Measurements from ENCODE around the gene MORN2.
"Not testable (repeated sequence)": the region's sequence is repeated elsewhere in the genome, so short reads cannot be mapped to it uniquely, and the experiment has no call there.

The MORN2 gene

DNA sequence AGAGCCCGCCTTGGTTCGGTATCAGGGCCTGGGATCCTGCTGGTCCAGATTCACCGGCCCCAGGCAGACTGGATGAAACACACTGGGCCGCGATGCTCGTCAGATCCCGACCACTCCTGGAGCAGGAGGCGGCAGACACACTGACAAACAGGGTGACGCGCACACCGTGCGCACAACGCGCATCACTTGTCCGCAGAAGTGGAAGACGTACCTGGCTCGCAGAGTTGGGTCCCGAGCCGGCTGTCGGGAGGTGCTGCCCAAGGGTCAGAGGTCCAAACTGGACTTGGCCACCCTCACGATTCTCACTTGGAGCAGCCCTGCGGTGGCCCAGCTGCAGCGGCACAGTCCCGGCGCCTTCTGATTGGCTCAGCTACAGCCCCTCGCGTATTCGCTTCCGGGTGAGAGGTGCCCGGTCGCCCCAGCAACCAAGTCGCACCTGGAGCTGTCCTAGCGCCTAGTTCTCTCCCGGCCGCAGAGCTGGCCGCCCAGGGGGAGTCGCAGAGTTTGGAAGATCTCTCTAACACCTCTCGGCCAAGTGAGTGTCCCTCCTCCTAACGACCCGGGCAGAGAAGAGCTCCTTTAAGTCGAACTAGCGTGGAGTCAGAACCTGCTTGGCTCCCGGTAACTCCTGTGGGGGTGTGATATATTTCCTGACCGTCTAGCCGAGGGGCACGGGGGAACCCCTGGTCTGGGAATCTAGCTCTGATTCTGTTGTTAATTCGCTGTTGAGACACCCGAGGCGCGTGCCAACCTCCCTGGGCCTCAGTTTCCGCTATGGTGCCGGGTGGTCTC lies at the start of gene MORN2, which contains the start of gene DHX57:
MORN2 (plus strand) TSS at position 401 of the 792 bp plus-strand sequence.
DHX57 (minus strand) TSS at position 359 of the 792 bp plus-strand sequence. CDS start 7,529 bp downstream, outside the sequence.
- DNase-seq, result peak; percentile 78

DNA sequence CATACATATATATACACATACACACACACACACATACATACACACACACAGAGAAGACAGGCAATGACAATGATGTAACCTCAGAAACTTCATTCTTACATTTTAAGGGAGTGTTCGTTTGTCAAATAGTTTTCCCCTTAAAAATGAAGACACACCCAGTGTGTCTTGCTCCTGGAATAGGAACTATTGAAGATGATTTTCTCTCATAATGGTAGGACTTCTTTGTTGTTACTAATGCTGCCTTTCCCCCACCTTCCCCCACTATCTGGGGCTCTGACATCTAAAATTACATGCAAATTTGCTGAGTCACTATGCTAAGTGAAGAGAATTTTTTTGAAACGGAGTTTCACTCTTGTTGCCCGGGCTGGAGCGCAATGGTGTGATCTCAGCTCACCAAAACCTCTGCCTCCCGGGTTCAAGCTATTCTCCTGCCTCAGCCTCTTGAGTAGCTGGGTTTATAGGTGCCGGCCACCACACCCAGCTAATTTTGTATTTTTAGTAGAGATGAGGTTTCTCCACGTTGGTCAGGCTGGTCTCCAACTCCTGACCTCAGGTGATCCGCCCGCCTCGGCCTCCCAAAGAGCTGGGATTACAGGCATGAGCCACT lies 48.1 kb upstream of the MORN2 start:
- not testable (repeated sequence) for DNase-seq

DNA sequence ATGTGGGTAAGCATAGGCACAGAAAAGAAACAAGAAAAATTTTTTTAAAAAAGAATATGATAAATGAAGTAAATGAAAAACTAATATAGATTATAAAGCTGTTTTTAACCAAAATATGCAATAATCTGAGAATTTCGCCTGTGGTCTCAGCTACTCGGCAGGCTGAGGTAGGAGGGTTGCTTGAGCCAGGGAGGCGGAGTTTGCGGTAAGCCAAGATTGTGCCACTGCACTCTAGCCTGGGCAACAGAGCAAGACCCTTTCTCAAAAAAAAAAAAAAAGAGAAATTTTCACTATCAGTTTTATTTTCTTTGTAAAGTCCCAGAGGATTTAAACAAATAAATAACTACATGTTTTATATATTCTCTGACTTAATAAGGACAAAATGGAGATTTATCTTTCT lies 47.3 kb upstream of the MORN2 start:
- no peak for DNase-seq

DNA sequence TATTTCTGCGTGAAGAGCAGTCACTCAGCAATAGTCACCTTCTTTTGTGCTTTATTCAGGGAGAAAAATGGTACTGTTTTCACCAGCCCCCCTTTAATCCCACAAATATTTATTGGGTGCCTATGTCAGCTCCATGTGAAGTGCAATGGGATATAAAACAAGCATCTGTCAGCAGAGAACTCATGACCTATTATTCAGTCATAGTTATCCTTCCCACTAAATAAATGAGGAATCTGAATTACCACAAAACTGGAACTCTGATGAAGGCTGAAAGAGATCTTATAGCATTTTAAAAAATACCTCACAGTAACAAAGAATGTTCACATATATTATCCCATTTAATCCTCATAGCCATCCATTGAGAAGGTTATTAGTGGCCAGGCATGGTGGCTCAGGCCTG lies 45.8 kb upstream of the MORN2 start:
- no peak for DNase-seq

DNA sequence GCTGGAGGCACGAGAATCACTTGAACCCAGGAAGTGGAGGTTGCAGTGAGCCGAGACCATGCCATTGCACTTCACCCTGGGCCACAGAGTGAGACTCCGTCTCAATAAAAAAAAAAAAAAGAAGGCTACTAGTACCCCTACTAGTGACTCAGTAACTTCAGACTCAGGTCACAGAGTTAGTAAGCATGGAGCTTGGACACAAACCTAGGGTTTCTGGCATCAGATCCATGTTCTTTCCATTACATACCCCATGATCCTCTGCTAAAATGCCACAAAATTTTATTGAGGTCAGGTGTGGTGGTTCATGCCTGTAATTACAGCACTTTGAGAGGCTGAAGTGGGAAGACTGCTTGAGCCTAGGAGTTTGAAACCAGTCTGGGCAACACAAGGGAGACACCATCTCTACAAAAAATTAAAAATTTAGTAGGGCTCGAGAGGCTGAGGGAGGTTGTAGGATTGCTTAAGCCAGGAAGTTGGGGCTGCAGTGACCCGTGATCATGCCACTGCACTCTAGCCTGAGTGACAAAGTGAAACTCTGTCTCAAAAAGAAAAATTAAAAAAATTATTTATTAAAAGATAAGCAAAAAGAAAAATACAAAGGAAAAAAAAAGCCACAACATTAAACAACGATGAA lies 45.1 kb upstream of the MORN2 start:
- no peak for DNase-seq

DNA sequence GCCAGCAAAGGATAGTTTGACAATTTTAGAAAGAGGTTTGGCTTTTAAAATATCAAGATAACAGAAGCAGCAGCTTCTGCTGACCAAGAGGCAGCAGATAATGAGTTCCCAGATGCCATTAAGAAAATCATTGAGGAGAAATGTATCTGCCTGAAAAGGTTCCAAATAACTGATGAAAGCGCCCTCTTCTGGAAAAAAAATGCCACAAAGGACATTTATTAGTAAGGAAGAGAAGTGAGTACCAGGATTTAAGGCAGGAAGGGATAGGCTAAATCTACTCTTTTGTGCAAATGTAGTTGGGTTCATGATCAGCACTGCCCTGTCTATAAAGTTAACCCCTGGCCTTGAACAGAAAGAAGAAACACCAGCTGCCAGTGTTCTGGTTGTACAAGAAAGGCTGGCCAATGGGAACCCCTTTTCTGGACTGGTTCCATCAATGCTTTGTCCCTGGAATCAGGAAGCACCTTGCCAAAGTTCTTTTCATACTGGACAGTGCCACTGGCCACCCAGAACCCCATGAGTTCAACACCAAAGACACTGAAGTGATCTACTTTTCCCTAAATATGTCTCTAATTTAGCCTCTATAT lies 40.7 kb upstream of the MORN2 start:
- DNase-seq, result no peak

DNA sequence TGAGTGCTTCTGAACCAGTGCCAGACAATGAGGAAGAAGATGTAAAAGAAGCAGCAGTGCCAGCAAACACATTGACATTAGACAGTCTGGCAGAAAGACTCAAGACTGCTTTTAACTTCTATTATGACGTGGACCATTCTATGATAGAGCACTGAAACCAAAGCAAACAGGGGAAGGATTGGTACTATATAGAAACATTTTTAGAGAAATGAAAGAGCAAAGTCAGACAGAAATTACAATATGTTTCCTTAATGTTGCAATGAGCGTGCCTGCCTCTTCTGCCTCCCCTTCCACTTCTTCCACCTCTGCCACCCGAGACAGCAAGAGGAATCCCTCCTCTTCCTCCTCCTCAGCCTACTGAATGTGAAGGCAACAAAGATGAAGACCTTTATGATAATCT lies 39.8 kb upstream of the MORN2 start:
- no peak for DNase-seq

DNA sequence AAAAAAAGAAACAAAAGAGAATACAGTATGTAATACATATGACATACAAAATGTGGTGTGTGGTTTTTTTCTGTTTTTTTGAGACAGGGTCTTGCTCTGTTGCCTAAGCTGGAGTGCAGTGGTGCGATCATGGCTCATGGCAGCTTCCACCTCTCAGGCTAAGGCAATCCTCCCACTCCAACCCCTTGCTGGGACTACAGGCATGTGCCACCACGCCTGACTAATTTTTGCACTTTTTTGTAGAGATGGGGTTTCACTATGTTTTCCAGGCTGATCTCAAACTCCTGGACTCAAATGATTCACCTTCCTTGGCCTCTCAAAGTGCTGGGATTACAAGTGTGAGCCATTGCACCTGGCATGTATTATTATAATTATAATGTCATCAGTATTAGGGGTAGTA lies 39.0 kb upstream of the MORN2 start:
- no peak for DNase-seq

DNA sequence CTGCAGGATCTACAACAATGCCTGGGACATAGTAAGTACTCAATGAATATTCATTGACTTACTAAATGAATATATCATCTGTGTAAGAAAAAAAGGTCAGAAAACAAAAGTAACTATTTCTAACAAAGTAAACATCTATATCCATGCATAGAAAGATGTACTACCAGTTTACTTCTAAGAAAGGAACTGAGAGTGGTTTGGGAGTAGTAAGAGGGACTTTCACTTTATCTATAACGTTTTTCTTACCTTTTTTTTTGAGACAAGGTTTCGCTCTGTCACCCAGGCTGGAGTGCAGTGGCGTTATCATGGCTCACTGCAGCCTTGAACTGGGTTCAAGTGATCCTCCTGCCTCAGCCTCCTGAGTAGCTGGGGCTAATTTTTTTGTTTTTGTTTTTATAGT lies 25.7 kb upstream of the MORN2 start:
- DNase-seq, result no peak

DNA sequence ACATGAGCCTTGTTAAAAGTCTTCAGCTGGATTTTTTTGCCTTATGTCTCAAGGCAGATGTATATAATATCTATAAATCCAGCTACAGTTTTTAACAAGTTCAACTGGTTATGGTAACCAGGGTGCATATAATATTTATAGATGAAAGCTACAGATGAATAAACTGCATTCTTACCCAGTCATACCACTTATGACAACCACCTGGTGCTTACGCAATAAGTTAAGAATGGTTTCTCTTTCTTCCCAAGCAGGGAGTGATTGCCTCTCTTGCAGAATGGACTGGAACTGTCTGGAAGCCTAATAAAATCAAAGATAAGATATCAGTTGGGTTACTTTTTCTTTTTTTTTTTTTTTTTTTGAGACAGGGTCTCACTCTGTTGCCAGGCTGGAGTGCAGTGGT lies 19.6 kb upstream of the MORN2 start:
- DNase-seq, result no peak

DNA sequence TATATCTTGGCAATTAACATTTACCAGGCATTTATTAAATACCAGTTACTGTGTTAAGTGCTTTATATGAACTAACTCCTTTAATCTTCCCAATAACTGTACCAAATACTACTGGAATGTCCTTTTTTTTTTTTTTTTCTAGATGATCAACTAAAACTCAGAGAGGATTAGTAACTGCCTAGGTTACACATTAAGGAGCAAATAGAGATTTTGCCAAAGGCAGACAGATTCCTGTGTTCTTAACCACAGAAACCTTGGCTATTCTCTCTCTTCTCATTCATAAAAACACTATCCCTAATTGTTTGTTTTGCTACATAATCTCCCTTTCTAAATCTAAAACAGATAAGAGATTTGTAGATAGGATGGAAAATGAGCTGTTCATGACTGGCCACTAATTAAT lies 13.3 kb upstream of the MORN2 start:
- DNase-seq, result no peak

DNA sequence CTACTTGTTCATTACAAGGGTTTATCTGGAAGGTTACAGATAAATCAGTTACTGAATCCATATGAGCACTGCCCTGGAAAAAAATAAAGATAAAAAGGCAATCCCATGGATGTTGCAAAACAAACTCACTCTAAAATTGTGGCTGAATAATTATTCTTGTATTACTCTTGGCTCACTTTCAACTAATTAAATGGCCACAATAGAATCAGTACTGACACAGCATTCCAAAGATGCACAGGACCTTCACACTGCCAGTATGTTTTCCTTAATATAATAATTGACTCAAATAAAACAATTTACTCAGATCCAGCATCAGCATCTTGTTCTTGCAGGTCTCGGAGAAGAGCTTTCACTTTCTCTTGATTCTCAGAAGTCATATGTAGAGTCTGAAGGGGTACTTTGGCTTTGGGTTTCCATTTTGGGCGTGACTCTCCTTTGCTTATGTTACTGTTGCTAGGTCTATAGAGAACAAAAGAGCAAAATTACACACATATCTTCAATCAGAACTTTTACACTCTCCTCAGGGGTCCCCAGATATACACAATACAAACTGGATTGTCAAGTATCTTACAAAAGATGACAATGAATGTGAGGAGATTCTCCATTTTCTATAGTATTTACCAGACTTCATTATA lies 12.6 kb upstream of the MORN2 start:
- no peak for DNase-seq

DNA sequence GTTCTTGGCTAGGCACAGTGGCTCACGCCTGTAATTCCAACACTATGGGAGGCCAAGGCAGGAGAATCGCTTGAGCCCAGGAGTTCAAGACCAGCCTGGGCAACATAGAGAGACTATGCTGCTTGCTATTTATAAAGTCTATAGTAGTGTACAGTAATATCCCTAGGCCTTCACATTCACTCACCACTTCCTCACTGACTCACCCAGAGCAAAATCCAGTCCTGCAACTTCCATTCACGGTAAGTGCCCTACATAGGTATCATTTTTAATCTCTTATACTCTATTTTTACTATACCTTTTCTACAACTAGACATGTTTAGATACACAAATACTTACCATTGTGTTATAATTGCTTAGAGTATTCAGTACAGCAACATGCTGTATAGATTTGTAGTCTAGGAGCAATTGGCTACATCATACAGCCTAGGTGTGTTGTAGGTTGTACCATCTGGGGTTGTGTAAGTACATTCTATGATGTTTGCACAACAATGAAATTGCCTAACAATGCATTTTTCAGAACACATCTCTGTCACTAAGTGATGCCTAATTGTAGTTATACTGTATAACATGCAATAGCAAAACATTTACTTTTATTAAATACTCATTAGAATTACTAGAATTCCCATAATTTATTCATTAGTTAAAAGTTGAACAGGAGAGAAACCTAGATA lies 8.9 kb upstream of the MORN2 start:
- DNase-seq, result no peak

DNA sequence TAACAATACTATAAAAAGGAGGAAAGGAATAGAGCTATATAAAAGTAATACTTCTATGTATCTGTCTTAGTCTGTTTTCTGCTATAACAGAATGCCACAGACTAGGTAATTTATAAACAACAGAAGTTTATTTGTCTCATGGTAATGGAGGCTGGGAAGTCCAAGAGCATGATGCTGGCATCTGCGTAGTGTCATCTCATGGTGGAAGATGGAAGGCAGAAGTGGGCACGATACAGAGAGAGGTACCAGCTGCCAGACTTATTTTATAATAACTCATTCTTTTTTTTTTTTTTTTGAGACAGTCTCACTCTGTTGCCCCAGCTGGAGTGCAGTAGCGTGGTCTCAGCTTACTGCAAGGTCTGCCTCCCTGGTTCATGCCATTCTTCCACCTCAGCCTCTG lies 4.3 kb upstream of the MORN2 start:
- DNase-seq, result no peak

DNA sequence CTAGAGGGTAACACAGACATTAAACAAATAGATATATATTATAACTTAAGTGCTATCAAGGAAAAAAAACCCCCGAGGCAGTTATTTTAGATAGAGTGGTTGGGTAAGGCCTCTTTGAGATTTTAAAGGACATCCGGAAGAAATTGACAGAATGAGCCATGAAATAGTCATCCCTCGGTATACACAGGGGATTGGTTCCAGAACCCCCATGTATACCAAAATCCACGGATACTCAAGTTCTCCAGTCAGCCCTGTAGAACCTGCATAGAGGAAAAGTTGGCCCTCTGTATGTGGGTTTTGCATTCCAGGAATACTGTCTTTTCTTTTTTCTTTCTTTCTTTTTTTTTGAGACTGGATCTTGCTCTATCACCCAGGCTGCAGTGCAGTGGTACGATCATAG lies 2.0 kb upstream of the MORN2 start:
- DNase-seq, result no peak

DNA sequence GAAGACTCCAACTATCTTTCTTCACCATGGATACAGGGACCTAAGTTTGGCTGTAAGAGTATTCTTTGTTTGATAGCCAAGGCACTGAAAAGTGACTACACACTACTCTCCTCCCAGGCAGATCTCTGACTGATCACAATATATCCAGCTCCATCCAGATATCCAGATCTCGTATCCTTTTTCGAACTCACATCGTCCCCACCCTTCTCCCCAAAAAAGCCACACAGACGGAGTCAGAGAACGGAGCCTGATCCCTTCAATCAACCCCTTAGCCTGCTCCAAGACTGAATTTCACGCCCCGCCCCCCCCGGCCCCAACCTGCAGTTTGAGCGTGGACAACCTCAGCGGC lies 575 bp upstream of the MORN2 start:
- no peak for DNase-seq

DNA sequence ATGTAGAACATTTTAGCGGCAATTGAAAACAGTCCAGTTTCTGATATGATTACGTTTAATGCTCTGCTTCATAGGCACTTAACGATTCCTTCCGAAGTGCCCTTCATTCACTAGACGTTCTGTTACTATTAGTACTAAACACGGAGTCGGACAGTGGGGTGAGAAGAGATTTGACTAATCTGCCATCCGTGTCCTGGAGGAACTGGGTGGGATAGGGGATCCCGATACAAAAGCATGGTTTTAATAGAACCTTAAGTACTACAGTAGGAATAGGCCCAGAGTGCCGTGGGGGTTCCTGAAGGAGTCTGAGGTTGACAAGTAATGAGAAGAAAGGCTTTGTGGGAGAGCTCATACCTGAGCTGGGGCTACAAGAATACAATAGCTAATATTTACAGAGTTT lies 631 bp downstream of the MORN2 start:
- DNase-seq, result no peak

DNA sequence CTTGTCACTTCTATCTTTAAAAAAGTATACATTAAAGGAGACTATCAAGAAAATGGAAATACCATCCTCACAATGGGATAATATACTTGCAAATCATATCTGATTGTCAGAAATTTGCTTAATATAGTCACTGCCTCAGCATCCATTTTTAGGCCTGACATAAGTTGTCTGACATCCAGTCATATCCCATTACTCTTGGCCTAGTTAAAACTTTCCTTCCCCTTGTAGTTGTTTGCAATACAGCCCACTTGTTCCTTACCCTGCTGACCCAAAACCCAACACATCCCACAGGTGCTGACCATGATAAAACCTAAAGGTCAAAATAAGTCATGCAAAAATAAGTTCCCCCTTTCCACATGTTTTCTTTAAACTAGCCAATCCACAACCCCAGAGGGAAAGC lies 10.3 kb downstream of the MORN2 start:
- no peak for DNase-seq

DNA sequence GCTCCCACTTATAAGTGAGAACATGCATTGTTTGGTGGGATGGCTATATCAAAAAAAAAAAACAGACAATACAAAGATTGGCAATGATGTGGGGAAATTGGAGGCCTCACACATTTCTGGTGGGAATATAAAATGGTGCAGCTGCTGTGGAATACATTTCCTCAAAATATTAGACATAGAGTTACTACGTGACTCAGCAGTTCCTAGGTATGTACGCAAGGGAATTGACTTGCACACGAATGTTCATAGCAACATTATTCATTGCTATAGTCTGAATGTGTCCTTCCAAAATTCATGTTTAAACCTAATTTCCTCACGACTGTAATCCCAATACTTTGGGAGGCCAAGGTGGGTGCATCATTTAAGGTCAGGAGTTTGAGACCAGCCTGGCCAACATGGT lies 11.6 kb downstream of the MORN2 start:
- no peak for DNase-seq

DNA sequence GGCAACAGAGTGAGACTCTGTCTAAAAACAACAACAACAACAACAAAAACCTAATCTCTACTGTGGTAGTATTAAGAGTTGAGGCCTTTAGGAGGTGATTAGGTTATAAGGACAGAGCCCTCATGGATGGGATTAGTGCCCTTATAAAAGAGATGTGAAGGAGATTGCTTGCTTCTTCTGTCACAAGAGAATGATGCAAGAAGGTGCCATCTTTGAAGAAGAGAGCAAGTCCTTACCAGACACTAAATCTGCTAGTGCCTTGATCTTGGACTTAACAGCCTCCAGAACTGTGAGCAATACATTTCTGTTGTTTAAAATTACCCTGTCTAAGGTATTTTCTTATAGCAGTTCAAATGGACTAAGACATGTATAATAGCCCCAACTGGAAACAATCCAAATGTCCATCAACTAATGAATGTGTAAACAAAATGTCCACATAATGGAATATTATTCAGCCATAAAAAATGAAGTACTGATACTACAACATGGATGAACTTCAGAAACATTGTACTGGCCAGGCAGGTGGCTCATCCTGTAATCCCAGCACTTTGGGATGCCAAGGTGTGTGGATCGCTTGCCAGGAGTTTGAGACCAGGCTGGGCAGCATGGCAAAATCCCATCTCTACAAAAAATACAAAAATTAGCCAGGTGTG lies 12.3 kb downstream of the MORN2 start:
- DNase-seq, result no peak

DNA sequence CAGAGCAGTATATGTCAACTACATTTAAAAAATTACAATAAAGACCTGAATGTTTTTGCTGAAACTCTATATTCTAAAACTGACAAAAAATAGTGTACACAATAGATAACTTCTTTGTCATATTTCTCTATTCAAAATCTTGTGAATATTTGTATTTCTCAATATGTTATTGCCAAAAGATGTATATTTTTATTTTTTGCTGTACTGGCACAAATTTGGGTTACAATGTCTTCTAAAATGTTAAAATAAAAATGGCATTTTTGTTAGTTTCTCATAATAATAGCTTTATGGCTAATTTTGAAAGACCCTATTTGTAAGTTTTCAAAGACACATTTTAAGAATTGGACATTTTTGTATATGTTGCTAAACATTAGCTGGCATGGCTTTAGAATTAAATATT lies 13.3 kb downstream of the MORN2 start:
- no peak for DNase-seq

DNA sequence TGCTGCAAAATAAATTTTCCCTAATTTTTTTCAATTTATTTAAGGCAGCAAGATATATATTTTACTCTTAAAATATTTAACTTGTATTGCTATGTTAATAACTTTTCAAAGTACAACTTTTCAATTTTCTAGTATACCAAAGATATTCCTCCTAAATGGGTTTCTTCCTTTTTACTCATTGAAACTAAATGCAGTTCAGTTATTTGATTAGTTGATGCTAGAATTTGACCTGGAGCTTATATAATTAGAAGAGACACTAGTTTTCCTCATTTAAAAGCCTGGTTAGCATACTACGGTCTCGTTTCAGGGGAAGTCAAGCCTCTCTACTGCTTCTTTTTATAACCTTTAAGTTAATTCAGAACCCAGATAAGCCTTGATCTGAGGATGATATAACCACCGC lies 13.8 kb downstream of the MORN2 start, which contains the start of gene ARHGEF33:
ARHGEF33 (plus strand) TSS at position 301 of the 400 bp plus-strand sequence. CDS start 29,573 bp downstream, outside the sequence.
- DNase-seq, result no peak

All from activated CD4-positive, alpha-beta T cell treated with anti-CD3 and anti-CD28 coated beads, Interleukin-2, amount 50 U/mL, for 1 hour (primary cell).